AG04450 (cell line): Measurements from ENCODE around the gene TMEM132E. TPM values are rescaled to one million over a fixed set of nuclear protein-coding genes. Genes with fewer than 3 reads are reported as not detected.

ENCODE experiments used
- CTCF ChIA-PET: fragments of 300-600, 350-600 bp; formaldehyde crosslinking; extraction: SDS; loops from one replicate; lab custom pipeline; 2022; ENCODE audit warnings: antibody characterized with exemption, inconsistent platforms; lab: Charles Lee
- POLR2A ChIA-PET: fragments of 350-600 bp; formaldehyde crosslinking; extraction: SDS; loops from one replicate; lab custom pipeline; 2021; ENCODE audit warnings: antibody characterized with exemption, inconsistent platforms; lab: Yijun Ruan, JAX
- DNase-seq: peaks from one replicate; pipeline ENCODE4 v3.0.0-alpha.2; 2011; ENCODE audit warnings: low read depth, low spot score
- H3K27ac ChIP-seq: one replicate; pipeline ENCODE4 v1.5.1; 2012; ENCODE audit warnings: low read depth, low read length, control low read depth
- H3K27me3 ChIP-seq: one replicate; pipeline ENCODE4 v1.6.0; 2012; ENCODE audit warnings: low read length; ENCODE audit not compliant: control insufficient read depth, insufficient read depth
- H3K4me3 ChIP-seq: 2 replicates; pipeline ENCODE4 v1.5.1; 2011; ENCODE audit warnings: mild to moderate bottlenecking, low read depth, low read length, control low read depth
- H3K9me3 ChIP-seq: 2 replicates; pipeline ENCODE4 v1.5.1; 2012; ENCODE audit warnings: low read length; ENCODE audit not compliant: control insufficient read depth, insufficient read depth
- polyA plus RNA-seq: library from polyadenylated mRNA; depleted of rRNA; stranded (reverse); fragments of >200 nt; gene quantifications from 2 replicates; pipeline ENCODE4 v1.2.3, GENCODE V29; 2011
- TF ChIP-seq, protein P1 (sequence below): IDR thresholded peaks from 2 replicates; pipeline ENCODE4 v1.5.1; 2011; ENCODE audit warnings: low read depth, low read length, control low read depth, inconsistent platforms

The TMEM132E gene
- polyA plus RNA-seq, 1 experiment: not detected

GRCh38 chr17:34581446-34582184, 2.2 kb downstream of the TMEM132E start:
- H3K4me3 ChIP-seq: no peak overlapping the region
- TF ChIP-seq, protein P1, sequence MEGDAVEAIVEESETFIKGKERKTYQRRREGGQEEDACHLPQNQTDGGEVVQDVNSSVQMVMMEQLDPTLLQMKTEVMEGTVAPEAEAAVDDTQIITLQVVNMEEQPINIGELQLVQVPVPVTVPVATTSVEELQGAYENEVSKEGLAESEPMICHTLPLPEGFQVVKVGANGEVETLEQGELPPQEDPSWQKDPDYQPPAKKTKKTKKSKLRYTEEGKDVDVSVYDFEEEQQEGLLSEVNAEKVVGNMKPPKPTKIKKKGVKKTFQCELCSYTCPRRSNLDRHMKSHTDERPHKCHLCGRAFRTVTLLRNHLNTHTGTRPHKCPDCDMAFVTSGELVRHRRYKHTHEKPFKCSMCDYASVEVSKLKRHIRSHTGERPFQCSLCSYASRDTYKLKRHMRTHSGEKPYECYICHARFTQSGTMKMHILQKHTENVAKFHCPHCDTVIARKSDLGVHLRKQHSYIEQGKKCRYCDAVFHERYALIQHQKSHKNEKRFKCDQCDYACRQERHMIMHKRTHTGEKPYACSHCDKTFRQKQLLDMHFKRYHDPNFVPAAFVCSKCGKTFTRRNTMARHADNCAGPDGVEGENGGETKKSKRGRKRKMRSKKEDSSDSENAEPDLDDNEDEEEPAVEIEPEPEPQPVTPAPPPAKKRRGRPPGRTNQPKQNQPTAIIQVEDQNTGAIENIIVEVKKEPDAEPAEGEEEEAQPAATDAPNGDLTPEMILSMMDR: no peak
- ChIA-PET CTCF (no interaction called here), POLR2A (no interaction called here)
- H3K27me3 ChIP-seq: peaks cover 67% of the 10 kb centered on the region
- peaks cover 5% of the 10 kb centered on the region; the same call in 1 of the 2 replicates for H3K9me3 ChIP-seq
- no peak for DNase-seq
- no peak overlapping the region for H3K27ac ChIP-seq

DNA sequence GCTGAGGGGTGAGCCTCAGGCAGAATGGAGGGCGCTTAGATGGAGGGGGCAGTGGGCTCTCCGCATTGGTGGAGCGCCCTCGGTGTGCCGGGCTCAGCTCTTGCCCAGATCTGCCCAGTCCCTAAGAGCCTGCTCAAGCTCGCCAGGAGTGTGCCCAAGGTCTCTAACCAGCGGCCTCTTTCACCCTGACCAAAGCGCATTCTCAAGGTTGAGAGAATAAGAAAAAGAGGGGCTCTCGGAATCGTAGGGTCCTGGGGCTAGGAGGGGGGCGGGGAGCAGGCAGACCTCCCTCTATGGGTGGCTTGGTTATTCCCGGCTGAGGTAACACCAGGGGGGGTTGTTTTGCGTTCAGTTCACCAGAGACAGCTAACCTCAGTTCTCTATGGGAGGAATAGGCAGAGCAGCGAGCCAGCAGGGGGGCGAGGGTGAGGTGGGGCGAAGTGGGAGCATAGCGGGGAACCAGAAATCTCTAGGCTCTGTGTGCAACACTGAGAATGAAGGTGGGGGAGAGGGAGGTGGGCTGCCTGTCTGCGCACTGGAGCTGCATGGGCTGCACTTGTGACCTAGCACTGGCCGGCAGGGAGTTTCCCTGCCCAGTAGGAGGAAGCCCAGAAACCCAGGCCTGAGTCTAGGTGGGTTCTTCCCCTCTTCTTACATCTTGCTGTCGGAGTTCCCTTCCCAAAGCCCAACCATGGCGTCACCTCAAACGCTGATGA, 3.0 kb downstream of the TMEM132E start:
- CTCF ChIA-PET: no interaction called here
- peaks cover 62% of the 10 kb centered on the region for H3K27me3 ChIP-seq

GRCh38 chr17:34582901-34583245, 3.5 kb downstream of the TMEM132E start:
- Histone ChIP-seq H3K9me3 (peaks cover 5% of the 10 kb centered on the region; the same call in 1 of the 2 replicates), H3K27me3 (peaks cover 58% of the 10 kb centered on the region)
- no peak for DNase-seq

More for the DNA sequence above, 3.0 kb downstream of the TMEM132E start:
- peaks cover 5% of the 10 kb centered on the region; the same call in 1 of the 2 replicates for H3K9me3 ChIP-seq
- POLR2A ChIA-PET: no interaction called here
- DNase-seq: no peak
- H3K4me3 ChIP-seq: no peak overlapping the region
- H3K27ac ChIP-seq: no peak overlapping the region
- TF ChIP-seq, protein P1: no peak

GRCh38 chr17:34584805-34585416, 5.5 kb downstream of the TMEM132E start:
- POLR2A ChIA-PET: no interaction called here
- no peak for DNase-seq
- Histone ChIP-seq H3K9me3 (no peaks in the 10 kb centered on the region; the same call in 1 of the 2 replicates), H3K4me3 (no peak overlapping the region), H3K27ac (no peak overlapping the region), H3K27me3 (peaks cover 42% of the 10 kb centered on the region)
- TF ChIP-seq, protein P1: 0 out of 2 replicates have a peak, but pooled peaks have one; percentile 6
- CTCF ChIA-PET: no interaction called here

More at GRCh38 chr17:34582901-34583245, 3.5 kb downstream of the TMEM132E start:
- Histone ChIP-seq H3K4me3 (no peak overlapping the region), H3K27ac (no peak overlapping the region)
- POLR2A ChIA-PET: no interaction called here
- CTCF ChIA-PET: no interaction called here
- TF ChIP-seq, protein P1: no peak
